Neural crest cell (in vitro differentiated cells): ENCODE data around the gene SPRTN. TPM values are rescaled to one million over a fixed set of nuclear protein-coding genes. Genes with fewer than 3 reads are reported as not detected.

Source experiments
- DNase-seq: peaks from one replicate; pipeline ENCODE4 v3.0.0; 2021; ENCODE audit warnings: low read depth, mixed read lengths, low spot score
- H3K27ac Mint-ChIP-seq: one replicate; pipeline ENCODE4 v1.8.0; 2021; ENCODE audit warnings: mild to moderate bottlenecking, mixed read lengths; ENCODE audit not compliant: unreplicated experiment
- H3K27me3 Mint-ChIP-seq: 2 replicates; pipeline ENCODE4 v1.8.0; 2021; ENCODE audit warnings: low read depth, mild to moderate bottlenecking, mixed read lengths
- H3K36me3 Mint-ChIP-seq: 2 replicates; pipeline ENCODE4 v1.8.0; 2021; ENCODE audit warnings: low read depth, mild to moderate bottlenecking, mixed read lengths
- H3K4me1 Mint-ChIP-seq: 2 replicates; pipeline ENCODE4 v1.8.0; 2021; ENCODE audit warnings: mixed read lengths
- H3K4me3 Mint-ChIP-seq: one replicate; pipeline ENCODE4 v1.8.0; 2021; ENCODE audit warnings: mild to moderate bottlenecking, mixed read lengths
- H3K9me3 Mint-ChIP-seq: 2 replicates; pipeline ENCODE4 v1.8.0; 2021; ENCODE audit warnings: mixed read lengths
- total RNA-seq: library from RNA; stranded (reverse); gene quantifications from 2 replicates; pipeline ENCODE4 v1.2.1, GENCODE V29; 2021
- TF ChIP-seq, protein P1 (sequence below): fragments of 200-600 bp; sonication (generic); conservative IDR thresholded peaks from 2 replicates; pipeline ENCODE4 v1.5.0; 2021; ENCODE audit warnings: antibody characterized with exemption, mild to moderate bottlenecking

Gene SPRTN
- total RNA-seq, 1 donor from 2014 or later = 17.2 TPM

DNA sequence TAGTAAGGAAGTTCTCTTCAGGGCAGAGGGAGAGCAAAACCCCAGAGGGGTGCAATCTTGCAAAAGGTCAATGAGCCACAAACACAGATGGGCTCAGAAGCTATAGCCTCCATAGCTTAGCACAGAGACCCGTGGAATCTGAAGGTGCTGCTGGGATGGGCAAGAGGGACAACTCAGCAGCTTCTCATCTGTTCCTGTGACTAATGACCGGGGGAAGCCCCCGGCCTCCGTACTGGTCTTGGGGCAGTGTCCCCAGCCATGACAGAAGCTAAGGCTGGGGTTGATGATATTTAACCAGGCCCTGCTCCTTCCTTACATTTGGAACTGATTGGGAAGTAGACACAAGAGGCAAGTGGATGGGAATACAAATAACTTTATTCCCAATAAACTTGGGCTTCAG, 19.5 kb upstream of the SPRTN start:
- H3K27ac Mint-ChIP-seq = no peak overlapping the region
- no peaks in the 10 kb centered on the region for H3K4me1 Mint-ChIP-seq
- H3K36me3 Mint-ChIP-seq = no peaks in the 10 kb centered on the region
- H3K4me3 Mint-ChIP-seq = no peak overlapping the region
- H3K9me3 Mint-ChIP-seq = no peaks in the 10 kb centered on the region
- no peak for DNase-seq
- TF ChIP-seq, protein P1, sequence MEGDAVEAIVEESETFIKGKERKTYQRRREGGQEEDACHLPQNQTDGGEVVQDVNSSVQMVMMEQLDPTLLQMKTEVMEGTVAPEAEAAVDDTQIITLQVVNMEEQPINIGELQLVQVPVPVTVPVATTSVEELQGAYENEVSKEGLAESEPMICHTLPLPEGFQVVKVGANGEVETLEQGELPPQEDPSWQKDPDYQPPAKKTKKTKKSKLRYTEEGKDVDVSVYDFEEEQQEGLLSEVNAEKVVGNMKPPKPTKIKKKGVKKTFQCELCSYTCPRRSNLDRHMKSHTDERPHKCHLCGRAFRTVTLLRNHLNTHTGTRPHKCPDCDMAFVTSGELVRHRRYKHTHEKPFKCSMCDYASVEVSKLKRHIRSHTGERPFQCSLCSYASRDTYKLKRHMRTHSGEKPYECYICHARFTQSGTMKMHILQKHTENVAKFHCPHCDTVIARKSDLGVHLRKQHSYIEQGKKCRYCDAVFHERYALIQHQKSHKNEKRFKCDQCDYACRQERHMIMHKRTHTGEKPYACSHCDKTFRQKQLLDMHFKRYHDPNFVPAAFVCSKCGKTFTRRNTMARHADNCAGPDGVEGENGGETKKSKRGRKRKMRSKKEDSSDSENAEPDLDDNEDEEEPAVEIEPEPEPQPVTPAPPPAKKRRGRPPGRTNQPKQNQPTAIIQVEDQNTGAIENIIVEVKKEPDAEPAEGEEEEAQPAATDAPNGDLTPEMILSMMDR = no peak
- H3K27me3 Mint-ChIP-seq = no peaks in the 10 kb centered on the region

DNA sequence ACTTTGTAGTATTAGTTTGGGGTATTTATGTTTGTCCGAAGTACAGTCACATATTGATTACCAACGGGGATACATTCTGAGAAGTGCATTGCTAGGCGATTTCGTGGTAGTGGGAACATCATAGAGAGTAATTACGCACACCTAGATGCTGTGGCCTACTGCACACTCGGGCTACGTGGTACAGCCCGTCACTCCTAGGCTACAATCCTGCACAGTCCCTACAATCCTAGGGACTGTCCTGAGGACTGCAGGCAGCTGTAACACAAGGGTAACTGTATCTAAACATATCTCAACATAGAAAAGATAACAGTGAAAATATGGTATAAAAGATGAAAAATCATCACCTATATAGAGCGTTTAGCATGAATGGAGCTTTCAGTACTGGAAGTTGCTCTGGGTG, 19.0 kb upstream of the SPRTN start:
- TF ChIP-seq, protein P1 = no peak
- no peaks in the 10 kb centered on the region for H3K4me1 Mint-ChIP-seq
- no peaks in the 10 kb centered on the region for H3K9me3 Mint-ChIP-seq
- H3K4me3 Mint-ChIP-seq = no peak overlapping the region
- no peaks in the 10 kb centered on the region for H3K27me3 Mint-ChIP-seq
- no peak overlapping the region for H3K27ac Mint-ChIP-seq
- no peaks in the 10 kb centered on the region for H3K36me3 Mint-ChIP-seq
- DNase-seq = no peak

DNA sequence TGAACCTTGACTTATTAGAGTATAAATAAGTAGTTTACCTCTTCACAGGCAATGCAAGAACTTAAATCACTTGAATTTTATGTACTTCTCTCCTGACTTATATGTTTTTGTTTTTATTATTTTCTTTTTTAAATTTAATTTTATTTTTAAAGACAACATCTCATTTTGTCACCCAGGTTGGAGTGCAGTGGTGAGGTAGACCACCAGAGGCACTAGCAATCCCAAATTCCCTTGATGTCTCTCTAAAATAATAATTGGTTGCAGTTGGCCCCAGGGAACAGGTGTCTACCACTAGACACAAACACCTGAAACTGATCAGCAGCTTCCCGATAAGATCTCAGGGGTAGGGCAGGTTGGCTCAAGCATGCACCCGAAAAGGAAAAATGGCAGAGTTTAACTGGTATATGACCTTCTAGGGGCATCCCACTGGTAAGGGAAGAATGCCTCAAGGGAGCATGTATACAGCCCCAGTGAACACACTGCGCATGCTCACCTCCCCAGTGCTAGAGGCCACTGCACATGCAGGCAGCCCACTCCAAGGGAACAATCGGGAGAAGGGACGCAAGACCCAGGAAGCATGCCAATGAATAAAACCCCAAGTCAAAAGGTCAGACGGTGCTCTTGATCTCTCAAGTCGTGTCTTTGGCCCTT, 15.1 kb upstream of the SPRTN start:
- Mint-ChIP-seq H3K36me3 (no peaks in the 10 kb centered on the region), H3K27ac (no peak overlapping the region), H3K9me3 (no peaks in the 10 kb centered on the region), H3K4me3 (no peak overlapping the region), H3K27me3 (no peaks in the 10 kb centered on the region), H3K4me1 (no peaks in the 10 kb centered on the region)
- DNase-seq = no peak
- TF ChIP-seq, protein P1 = peak; percentile 38

DNA sequence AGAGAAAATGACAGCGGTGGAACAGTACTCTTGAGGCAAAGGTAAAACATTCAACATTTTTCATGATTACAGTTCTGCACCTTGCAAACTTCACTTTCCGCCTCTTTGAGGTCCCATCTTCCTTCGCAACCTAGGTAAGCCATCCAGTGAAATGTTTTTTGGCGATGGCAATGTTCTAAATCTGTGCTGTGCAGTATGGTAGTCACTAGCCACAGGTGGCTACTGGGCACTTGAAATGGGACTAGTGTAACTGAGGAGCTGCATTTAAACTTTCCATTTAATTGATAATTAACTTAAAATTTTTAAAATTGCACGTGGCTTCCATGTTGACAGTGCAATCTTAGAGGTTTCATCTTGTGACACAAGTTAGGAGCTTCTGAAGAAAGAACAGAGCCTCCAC, 13.4 kb upstream of the SPRTN start:
- H3K36me3 Mint-ChIP-seq = no peaks in the 10 kb centered on the region
- DNase-seq = no peak
- TF ChIP-seq, protein P1 = no peak
- no peaks in the 10 kb centered on the region for H3K27me3 Mint-ChIP-seq
- H3K4me1 Mint-ChIP-seq = no peaks in the 10 kb centered on the region
- no peaks in the 10 kb centered on the region for H3K9me3 Mint-ChIP-seq
- H3K4me3 Mint-ChIP-seq = no peak overlapping the region
- H3K27ac Mint-ChIP-seq = no peak overlapping the region

DNA sequence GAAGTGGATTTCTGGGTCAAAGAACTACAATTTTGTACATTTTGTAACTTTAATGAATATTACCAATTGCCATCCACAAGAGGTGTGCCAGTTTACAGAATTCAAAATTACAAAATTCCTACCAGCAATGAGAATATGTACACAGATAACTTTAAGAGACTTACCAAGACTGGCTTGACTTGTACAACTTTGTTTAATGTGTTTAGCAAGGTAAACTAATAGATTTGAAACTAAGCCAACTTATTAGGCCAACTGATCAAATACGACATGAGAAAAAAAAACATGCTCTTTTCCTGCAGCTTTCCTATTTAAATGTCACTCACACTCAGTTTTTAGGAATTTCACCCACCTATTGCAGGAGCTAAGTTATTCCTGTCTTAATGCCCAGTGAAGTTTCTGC, 11.8 kb upstream of the SPRTN start:
- no peak overlapping the region for H3K4me3 Mint-ChIP-seq
- H3K4me1 Mint-ChIP-seq = no peaks in the 10 kb centered on the region
- DNase-seq = no peak

More for the DNA sequence above, 11.8 kb upstream of the SPRTN start:
- no peak overlapping the region for H3K27ac Mint-ChIP-seq
- no peaks in the 10 kb centered on the region for H3K9me3 Mint-ChIP-seq
- no peaks in the 10 kb centered on the region for H3K36me3 Mint-ChIP-seq
- no peaks in the 10 kb centered on the region for H3K27me3 Mint-ChIP-seq
- TF ChIP-seq, protein P1 = no peak
